ENCODE results near the gene SLC36A3.

Gene SLC36A3

DNA sequence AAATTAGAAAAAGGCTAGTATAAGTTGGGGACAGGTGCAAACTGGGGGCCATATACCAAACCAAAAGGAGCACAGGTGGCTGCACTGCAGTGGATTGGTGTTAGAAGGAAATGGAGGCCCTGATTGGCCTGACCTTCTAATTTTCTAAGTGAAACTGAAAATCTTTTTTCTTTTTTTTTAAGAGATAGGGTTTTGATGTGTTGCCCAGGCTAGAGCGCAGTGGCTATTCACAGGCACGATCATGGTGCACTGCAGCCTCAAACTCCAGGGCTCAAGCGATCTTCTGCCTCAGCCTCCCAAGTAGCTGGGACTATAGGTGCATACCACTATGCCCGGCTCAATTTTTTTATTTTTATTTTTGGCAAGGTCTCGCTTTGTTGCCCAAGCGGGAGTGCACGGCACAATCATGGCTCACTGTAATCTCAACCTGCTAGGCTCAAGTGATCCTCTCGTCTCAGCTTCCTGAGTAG, 69.9 kb downstream of the SLC36A3 start:
- no peaks in the 10 kb centered on the region for H3K36me3 ChIP-seq (ENCODE audit: insufficient read depth, low read depth, low read length)
- no peaks in the 10 kb centered on the region for H3K27me3 ChIP-seq (ENCODE audit: insufficient read depth, low read length)
- no peaks in the 10 kb centered on the region for H3K9me3 ChIP-seq (ENCODE audit: insufficient read depth, low read depth, low read length)
- no peak overlapping the region for H3K27ac ChIP-seq (ENCODE audit: low read length)
- H3K4me1 ChIP-seq (ENCODE audit: insufficient read depth, low read length): peaks cover 2% of the 10 kb centered on the region; the same call in 1 of the 2 replicates
- no peak overlapping the region for H3K9ac ChIP-seq (ENCODE audit: low read depth, low read length)
- no peak overlapping the region for H3K4me3 ChIP-seq (ENCODE audit: low read length)

DNA sequence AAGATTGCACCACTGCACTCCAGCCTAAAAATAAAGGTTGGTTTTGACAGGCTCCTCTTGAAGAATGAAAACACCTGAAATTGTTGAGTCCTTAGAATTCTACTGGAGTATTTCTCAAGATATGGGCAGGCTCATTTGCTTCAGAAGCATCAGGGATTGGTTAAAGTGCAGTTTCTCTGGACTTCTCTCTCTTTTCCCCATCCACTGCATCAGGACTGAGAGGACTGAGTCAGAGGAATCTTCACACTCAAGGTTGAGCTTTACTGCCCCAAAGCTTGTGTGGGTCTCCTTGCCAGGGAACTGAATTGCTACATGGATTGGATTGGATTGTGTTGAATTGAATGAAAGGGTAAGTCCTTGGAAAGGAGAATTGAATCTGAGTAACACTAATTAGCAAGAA, 72.2 kb downstream of the SLC36A3 start:
- Histone ChIP-seq H3K27me3 (ENCODE audit: insufficient read depth, low read length) (no peaks in the 10 kb centered on the region), H3K4me1 (ENCODE audit: insufficient read depth, low read length) (no peaks in the 10 kb centered on the region), H3K36me3 (ENCODE audit: insufficient read depth, low read depth, low read length) (no peaks in the 10 kb centered on the region), H3K9me3 (ENCODE audit: insufficient read depth, low read depth, low read length) (no peaks in the 10 kb centered on the region), H3K9ac (ENCODE audit: low read depth, low read length) (no peak overlapping the region), H3K27ac (ENCODE audit: low read length) (no peak overlapping the region), H3K4me3 (ENCODE audit: low read length) (no peak overlapping the region)

DNA sequence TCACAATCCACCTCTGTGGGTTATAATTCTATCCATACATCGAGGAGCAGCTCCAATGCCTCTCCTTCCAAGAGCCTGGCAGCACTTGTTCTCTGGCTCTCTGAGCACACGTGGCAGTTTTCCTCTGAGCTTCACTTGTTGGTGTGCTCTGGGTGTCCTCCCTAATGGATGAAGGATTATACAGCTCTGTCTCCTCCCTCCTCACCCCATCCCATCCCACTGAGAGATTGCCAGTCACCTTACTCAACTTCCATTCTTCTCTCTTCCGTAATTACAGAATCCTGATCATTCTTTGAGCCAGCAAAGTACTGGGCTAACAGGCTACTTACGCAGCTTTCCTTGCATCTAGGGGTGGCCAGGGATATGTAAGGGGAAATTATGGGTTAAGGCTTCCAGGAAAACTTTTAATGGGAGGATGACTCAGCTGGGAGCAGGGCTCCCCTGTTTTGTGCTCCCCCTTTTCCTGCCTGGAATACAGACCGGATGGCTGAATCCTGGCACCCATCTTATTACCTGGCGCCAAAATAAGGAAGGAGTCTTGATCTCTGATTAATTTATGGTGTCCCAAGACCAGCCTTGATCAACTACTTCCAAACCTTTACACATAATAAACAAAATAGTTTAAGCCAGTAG, 73.4 kb downstream of the SLC36A3 start:
- H3K36me3 ChIP-seq (ENCODE audit: insufficient read depth, low read depth, low read length): no peaks in the 10 kb centered on the region
- H3K9ac ChIP-seq (ENCODE audit: low read depth, low read length): no peak overlapping the region
- H3K4me1 ChIP-seq (ENCODE audit: insufficient read depth, low read length): peaks cover 7% of the 10 kb centered on the region; the same call in 1 of the 2 replicates
- H3K27ac ChIP-seq (ENCODE audit: low read length): no peak overlapping the region
- no peak overlapping the region for H3K4me3 ChIP-seq (ENCODE audit: low read length)
- no peaks in the 10 kb centered on the region for H3K9me3 ChIP-seq (ENCODE audit: insufficient read depth, low read depth, low read length)
- no peaks in the 10 kb centered on the region for H3K27me3 ChIP-seq (ENCODE audit: insufficient read depth, low read length)

DNA sequence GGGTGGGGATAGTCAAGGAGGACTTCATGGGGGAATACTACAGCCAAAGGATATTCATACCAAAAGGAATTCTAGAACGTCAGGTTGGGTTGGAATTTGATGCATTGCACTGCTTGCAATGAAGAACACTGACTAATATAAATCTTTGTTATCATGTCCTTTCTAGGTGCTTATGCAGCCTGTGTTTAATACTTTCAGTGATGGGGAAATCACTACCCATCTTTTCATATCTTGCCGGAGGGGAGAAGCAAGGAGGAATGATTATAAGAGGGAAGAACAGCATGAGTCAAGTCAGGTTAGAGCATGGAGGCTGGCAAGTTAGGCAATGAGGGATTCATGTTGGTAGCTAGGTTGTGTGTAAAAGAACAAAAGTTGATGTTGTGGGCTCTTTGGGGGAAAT, 74.6 kb downstream of the SLC36A3 start:
- no peak overlapping the region for H3K9ac ChIP-seq (ENCODE audit: low read depth, low read length)
- no peak overlapping the region for H3K4me3 ChIP-seq (ENCODE audit: low read length)
- H3K9me3 ChIP-seq (ENCODE audit: insufficient read depth, low read depth, low read length): no peaks in the 10 kb centered on the region
- peaks cover 8% of the 10 kb centered on the region; the same call in 1 of the 2 replicates for H3K4me1 ChIP-seq (ENCODE audit: insufficient read depth, low read length)
- H3K27ac ChIP-seq (ENCODE audit: low read length): no peak overlapping the region
- H3K36me3 ChIP-seq (ENCODE audit: insufficient read depth, low read depth, low read length): no peaks in the 10 kb centered on the region
- H3K27me3 ChIP-seq (ENCODE audit: insufficient read depth, low read length): no peaks in the 10 kb centered on the region

DNA sequence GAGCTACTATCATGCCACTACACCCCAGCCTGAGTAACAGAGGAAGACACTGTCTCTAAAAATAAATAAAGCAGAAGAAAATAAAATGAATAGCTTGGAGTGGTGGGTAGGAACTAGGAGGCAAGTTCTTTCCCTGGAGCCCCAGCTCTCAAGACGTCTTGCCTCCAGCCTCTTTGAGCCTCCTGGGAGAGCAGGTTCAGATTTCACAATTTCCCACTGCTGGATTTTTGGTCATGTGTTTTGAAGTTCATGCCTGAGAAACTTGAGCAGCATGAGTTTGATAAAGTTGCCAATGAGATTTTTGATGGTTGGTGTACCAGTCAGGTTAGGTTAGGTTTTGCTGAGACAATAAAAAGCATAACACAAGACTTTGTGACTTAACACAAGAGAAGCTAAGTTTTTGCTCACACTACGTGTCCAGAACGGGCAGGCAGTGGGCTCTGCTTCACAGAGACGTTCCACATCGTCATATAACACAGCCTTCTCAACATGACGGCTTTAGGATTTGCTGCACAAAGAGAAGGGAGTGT, 75.6 kb downstream of the SLC36A3 start:
- H3K4me1 ChIP-seq (ENCODE audit: insufficient read depth, low read length): peaks cover 8% of the 10 kb centered on the region; the same call in 1 of the 2 replicates
- H3K9me3 ChIP-seq (ENCODE audit: insufficient read depth, low read depth, low read length): no peaks in the 10 kb centered on the region
- no peaks in the 10 kb centered on the region for H3K36me3 ChIP-seq (ENCODE audit: insufficient read depth, low read depth, low read length)
- H3K27ac ChIP-seq (ENCODE audit: low read length): no peak overlapping the region
- H3K4me3 ChIP-seq (ENCODE audit: low read length): no peak overlapping the region
- H3K9ac ChIP-seq (ENCODE audit: low read depth, low read length): no peak overlapping the region
- H3K27me3 ChIP-seq (ENCODE audit: insufficient read depth, low read length): peaks cover 6% of the 10 kb centered on the region
